B cell (primary cell): ENCODE data around the gene ANKRD11. TPM values are rescaled to one million over a fixed set of nuclear protein-coding genes. Genes with fewer than 3 reads are reported as not detected.

Source experiments
- ATAC-seq: fragments of 200-7000 bp; cut with Tn5 transposase; one replicate; pipeline ENCODE4 v1.10.0; 2021; ENCODE audit warnings: low read depth, mild to moderate bottlenecking, moderate number of reproducible peaks, moderate library complexity
- CTCF ChIA-PET: fragments of 350-600 bp; sonication (Branson Sonifier 250); formaldehyde crosslinking; loops from one replicate; lab custom pipeline; 2021; ENCODE audit warnings: antibody characterized with exemption, inconsistent platforms; lab: Charles Lee
- POLR2A ChIA-PET: fragments of 350-600 bp; sonication (Branson Sonifier 250); formaldehyde crosslinking; loops from one replicate; lab custom pipeline; 2021; ENCODE audit warnings: antibody characterized with exemption; lab: Charles Lee
- DNase-seq: peaks from one replicate; pipeline ENCODE4 v3.0.0; 2013
- H2AFZ ChIP-seq: 2 replicates; pipeline ENCODE4 v1.6.1; 2012; ENCODE audit warnings: mild to moderate bottlenecking, low read depth, low read length; ENCODE audit not compliant: insufficient read depth, poor library complexity, severe bottlenecking
- H3K27ac ChIP-seq, 2 donors: 1 replicate in 1 of 2; 2 replicates in 1 of 2; pipeline ENCODE4 v1.5.1; 2012 to 2013; ENCODE audit warnings: low read length in 2 of 2, mild to moderate bottlenecking in 2 of 2, moderate library complexity in 1 of 2
- H3K27me3 ChIP-seq, 4 experiments: fragments of 200-600 bp in 1 of 4; sonication (generic) in 1 of 4; replicated peaks in 1 of 4; 1 replicate in 2 of 4; 2 replicates in 2 of 4; pipeline versions ENCODE4 v1.6.1 to v1.7.0; 2013 to 2016; ENCODE audit warnings: low read length in 3 of 4, mild to moderate bottlenecking in 2 of 4, mixed read lengths in 1 of 4, moderate library complexity in 1 of 4; ENCODE audit not compliant: insufficient read depth in 4 of 4, control insufficient read depth in 3 of 4; ENCODE audit errors: control extremely low read depth in 1 of 4
- H3K36me3 ChIP-seq, 2 experiments: replicated peaks in 1 of 2; 1 replicate in 1 of 2; 2 replicates in 1 of 2; pipeline versions ENCODE4 v1.6.1 to v1.7.1; 2013; ENCODE audit warnings: low read length in 1 of 2; ENCODE audit not compliant: insufficient read depth in 2 of 2, control insufficient read depth in 1 of 2; ENCODE audit errors: control extremely low read depth in 1 of 2, extremely low read depth in 1 of 2
- H3K4me1 ChIP-seq, 2 donors: fragments of 200-600 bp in 1 of 2; sonication (generic) in 1 of 2; 1 replicate in 1 of 2; 2 replicates in 1 of 2; pipeline versions ENCODE4 v1.5.1 to v1.6.1; 2013 to 2017; ENCODE audit warnings: low read length in 2 of 2; ENCODE audit not compliant: control insufficient read depth in 2 of 2, insufficient read depth in 2 of 2
- H3K4me2 ChIP-seq: replicated peaks from 2 replicates; pipeline ENCODE3; 2012; ENCODE audit warnings: mild to moderate bottlenecking, low read depth, low read length; ENCODE audit not compliant: poor library complexity, severe bottlenecking
- H3K4me3 ChIP-seq, 5 experiments: fragments of 200-600 bp in 1 of 5; sonication (generic) in 1 of 5; 1 replicate in 3 of 5; 2 replicates in 2 of 5; pipeline versions ENCODE4 v1.5.1 to v1.7.0; 2011 to 2016; ENCODE audit warnings: low read length in 4 of 5, mild to moderate bottlenecking in 4 of 5, low read depth in 2 of 5, control low read depth in 1 of 5, moderate library complexity in 1 of 5; ENCODE audit not compliant: insufficient read depth in 1 of 5; ENCODE audit errors: control extremely low read depth in 1 of 5, extremely low read depth in 1 of 5
- H3K79me2 ChIP-seq: fragments of 200-600 bp; sonication (generic); one replicate; pipeline ENCODE4 v1.6.0; 2016; ENCODE audit warnings: low read length; ENCODE audit not compliant: control insufficient read depth, insufficient read depth
- H3K9ac ChIP-seq: fragments of 200-600 bp; sonication (generic); 2 replicates; pipeline ENCODE4 v1.6.1; 2017; ENCODE audit warnings: mild to moderate bottlenecking, low read length, moderate library complexity
- H3K9me3 ChIP-seq, 3 donors: one replicate each; pipeline versions ENCODE4 v1.6.1 to v1.7.1; 2013; ENCODE audit warnings: low read length in 2 of 3; ENCODE audit not compliant: control insufficient read depth in 2 of 3, insufficient read depth in 1 of 3; ENCODE audit errors: control extremely low read depth in 1 of 3
- H4K20me1 ChIP-seq: 2 replicates; pipeline ENCODE4 v1.6.0; 2012; ENCODE audit warnings: mild to moderate bottlenecking, low read length; ENCODE audit not compliant: insufficient read depth, control insufficient read depth, poor library complexity, severe bottlenecking
- H3K27ac Mint-ChIP-seq: one replicate; pipeline ENCODE4 v1.8.0; 2021; ENCODE audit warnings: mixed read lengths
- H3K27me3 Mint-ChIP-seq: one replicate; pipeline ENCODE4 v1.8.0; 2021; ENCODE audit warnings: mixed read lengths
- H3K4me1 Mint-ChIP-seq: one replicate; pipeline ENCODE4 v1.8.0; 2021; ENCODE audit warnings: mixed read lengths
- H3K4me3 Mint-ChIP-seq: one replicate; pipeline ENCODE4 v1.8.0; 2021; ENCODE audit warnings: mixed read lengths
- H3K9me3 Mint-ChIP-seq: one replicate; pipeline ENCODE4 v1.8.0; 2022; ENCODE audit warnings: mixed read lengths; ENCODE audit not compliant: insufficient read depth
- CTCF ChIP-seq: fragments of 200-600 bp; IDR thresholded peaks from one replicate; pipeline ENCODE4 v1.8.0; 2022; ENCODE audit warnings: antibody characterized with exemption, mild to moderate bottlenecking
- EZH2 ChIP-seq: IDR thresholded peaks from 2 replicates; pipeline ENCODE4 v1.6.1; 2012; ENCODE audit warnings: borderline replicate concordance, low read depth, mild to moderate bottlenecking, moderate library complexity, low read length; ENCODE audit not compliant: insufficient read depth, poor library complexity, severe bottlenecking
- WGBS: methylation state at CpG from one replicate; pipeline ENCODE4 v1.1.5; 2013; ENCODE audit warnings: missing lambda C conversion rate; ENCODE audit not compliant: insufficient coverage; 5-methylcytosine and 5-hydroxymethylcytosine counted together
- intact Hi-C: fragments of 100-400 bp; cut with micrococcal nuclease; formaldehyde crosslinking; loops from one replicate; pipeline ENCODE4 v1.10.0; 2022
- polyA plus RNA-seq: library from polyadenylated mRNA; depleted of rRNA; stranded (reverse); fragments of >200 nt; gene quantifications from 2 replicates; pipeline ENCODE4 v1.2.3, GENCODE V29; 2012
- total RNA-seq, 2 donors: library from RNA; stranded (reverse); fragments of 120-200 nt in 1 of 2; gene quantifications; 1 replicate in 1 of 2; 2 replicates in 1 of 2; pipeline versions ENCODE4 v1.2.3 to v1.2.4, GENCODE V29; 2013 to 2022

Gene ANKRD11
- total and polyA plus RNA-seq, 2 donors (not counting 1 experiment from before 2014, with no cell fraction given), result 67.9 to 314 TPM

DNA sequence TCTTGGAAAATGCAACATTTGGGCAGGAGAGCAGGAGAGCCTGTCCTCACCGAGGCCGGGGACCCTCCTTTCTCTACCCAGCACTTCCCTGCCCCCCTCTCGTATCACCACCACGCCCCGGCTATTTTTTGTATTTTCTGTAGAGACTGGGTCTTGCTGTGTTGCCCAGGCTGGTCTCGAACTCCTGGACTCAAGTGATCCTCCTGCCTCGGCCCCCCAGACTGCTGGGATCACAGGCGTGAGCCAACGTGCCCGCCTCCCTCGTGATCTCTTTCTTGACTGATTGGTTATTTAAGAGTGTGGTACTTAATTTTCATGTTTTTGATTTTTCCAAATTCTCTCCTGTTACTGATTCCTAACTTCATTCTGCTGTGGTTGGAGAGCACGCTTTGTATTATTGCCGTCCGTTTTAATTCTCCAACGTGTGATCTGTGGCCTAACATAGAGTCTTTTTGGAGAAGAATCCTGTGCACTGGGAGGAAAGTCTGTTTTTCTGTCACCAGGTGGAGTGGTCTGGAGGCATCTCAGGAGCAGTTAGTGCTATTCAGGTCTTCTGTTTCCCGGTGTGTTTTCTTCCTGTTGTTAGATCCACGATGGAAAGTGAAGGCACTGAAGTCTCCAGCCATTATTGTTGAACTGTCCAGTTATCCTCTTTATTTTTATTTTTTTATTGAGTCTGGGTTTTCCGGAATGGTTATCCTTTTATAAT lies 232.4 kb downstream of the ANKRD11 start:
- TF ChIP-seq CTCF (no peak), EZH2 (no peak)
- no peak overlapping the region for H3K9ac ChIP-seq
- peaks cover 28% of the 10 kb centered on the region for H3K27me3 Mint-ChIP-seq
- H3K79me2 ChIP-seq, result no peaks in the 10 kb centered on the region
- peaks cover 16 to 19% of the 10 kb centered on the region in 2 donors for H3K4me1 ChIP-seq
- H3K27ac Mint-ChIP-seq, result no peak overlapping the region
- H3K27me3 ChIP-seq, result peaks cover 0 to 27% (median 16%) of the 10 kb centered on the region in 4 experiments
- intact Hi-C loops, result loop anchor here (10.0 kb wide), 1 partner anchor 117 kb away; no protein-coding TSS in a partner anchor
- WGBS, result 26% methylated on average over 3 of the region's 18 CpGs
- H3K9me3 Mint-ChIP-seq, result no peaks in the 10 kb centered on the region
- ChIA-PET POLR2A (no interaction called here), CTCF (no interaction called here)
- peak overlapping the region; percentile 76 for H3K4me2 ChIP-seq
- peaks cover 20% of the 10 kb centered on the region for H3K4me1 Mint-ChIP-seq
- H3K4me3 ChIP-seq, result peak overlapping the region in 1 of 5 experiments; percentile 29
- peaks cover 0 to 32% (median 3%) of the 10 kb centered on the region in 3 donors for H3K9me3 ChIP-seq
- peak overlapping the region; percentile 58 for H2AFZ ChIP-seq
- no peaks in the 10 kb centered on the region for H3K36me3 ChIP-seq
- DNase-seq, result no peak
- H3K27ac ChIP-seq, result no peak overlapping the region
- no peaks in the 10 kb centered on the region for H4K20me1 ChIP-seq
- H3K4me3 Mint-ChIP-seq, result peak overlapping the region; percentile 59
- no peak for ATAC-seq

- Histone ChIP-seq H2AFZ (peak overlapping the region; percentile 58), H3K27ac (no peak overlapping the region), H3K4me3 (peak overlapping the region in 4 of 5 experiments; percentile 8 to 29 (median 22)), H3K9ac (peak overlapping the region; percentile 29), H3K4me1 (peaks cover 16 to 19% of the 10 kb centered on the region in 2 donors), H3K79me2 (no peaks in the 10 kb centered on the region), H3K36me3 (no peaks in the 10 kb centered on the region), H3K4me2 (peak overlapping the region; percentile 76), H3K9me3 (peaks cover 0 to 26% (median 0%) of the 10 kb centered on the region in 3 donors), H4K20me1 (no peaks in the 10 kb centered on the region), H3K27me3 (peaks cover 0 to 27% (median 16%) of the 10 kb centered on the region in 4 experiments)
- intact Hi-C loops, result loop anchor here (10.0 kb wide), 1 partner anchor 117 kb away; no protein-coding TSS in a partner anchor
- ChIA-PET CTCF (no interaction called here), POLR2A (interaction anchor here (0.5 kb wide), 1 partner anchor 533 kb away, joined by 4 read pairs; no protein-coding TSS in a partner anchor)
- no peak for TF ChIP-seq EZH2
- no peak for TF ChIP-seq CTCF
- Mint-ChIP-seq H3K27me3 (peaks cover 28% of the 10 kb centered on the region), H3K4me3 (peak overlapping the region; percentile 59), H3K27ac (no peak overlapping the region), H3K9me3 (no peaks in the 10 kb centered on the region), H3K4me1 (peaks cover 20% of the 10 kb centered on the region)
- peak; percentile 40 for DNase-seq
- ATAC-seq, result no peak
- 7% methylated on average over 41 of the region's 44 CpGs for whole genome bisulfite sequencing
Measured at GRCh38 chr16:89257281-89257731, 233.1 kb downstream of the ANKRD11 start.
